Activated CD4-positive, alpha-beta T cell treated with anti-CD3 and anti-CD28 coated beads for 24 hours (primary cell): ENCODE results near the gene UCHL5.

ENCODE experiments used
- DNase-seq, 2 donors: peaks; one replicate each; pipeline ENCODE4 v3.0.0-alpha.2; 2020; ENCODE audit warnings: low read depth in 2 of 2

The UCHL5 gene

GRCh38 chr1:193059282-193060114, at the start of gene UCHL5, which contains the start of gene RO60:
Gene UCHL5 (minus strand): TSS chr1:193059360. CDS start chr1:193059260, 100 bp downstream.
Gene RO60 (plus strand): TSS chr1:193059612. CDS start chr1:193069055, 9,443 bp downstream.
- peak; percentile 86 to 90 for DNase-seq

- DNase-seq = no peak
Observed at GRCh38 chr1:193108471-193108870, 49.3 kb upstream of the UCHL5 start.

- no peak for DNase-seq
Observed at GRCh38 chr1:193105821-193106177, 46.6 kb upstream of the UCHL5 start.

- peak; percentile 22 to 45 for DNase-seq
Observed at GRCh38 chr1:193104907-193105820, 46.0 kb upstream of the UCHL5 start, which contains the start of gene GLRX2. Gene GLRX2 (minus strand): TSS chr1:193105414. CDS start chr1:193105382, 32 bp downstream.

- peak in 1 of 2 donors; percentile 25 for DNase-seq
Observed at GRCh38 chr1:193104502-193104906, 45.3 kb upstream of the UCHL5 start.

GRCh38 chr1:193103759-193104501, 44.8 kb upstream of the UCHL5 start:
- no peak for DNase-seq

GRCh38 chr1:193102662-193103061, 43.5 kb upstream of the UCHL5 start:
- DNase-seq = no peak

- no peak for DNase-seq
Observed at GRCh38 chr1:193094112-193094511, 35.0 kb upstream of the UCHL5 start.

- DNase-seq = no peak
Observed at GRCh38 chr1:193090865-193091264, 31.7 kb upstream of the UCHL5 start.

- DNase-seq = no peak
Observed at GRCh38 chr1:193087893-193088292, 28.7 kb upstream of the UCHL5 start.

- no peak for DNase-seq
Observed at GRCh38 chr1:193086342-193086741, 27.2 kb upstream of the UCHL5 start.

- DNase-seq = no peak
Observed at GRCh38 chr1:193085263-193085662, 26.1 kb upstream of the UCHL5 start.

GRCh38 chr1:193083365-193084088, 24.4 kb upstream of the UCHL5 start:
- DNase-seq = no peak

- no peak for DNase-seq
Observed at GRCh38 chr1:193079187-193079586, 20.0 kb upstream of the UCHL5 start.

- DNase-seq = no peak
Observed at GRCh38 chr1:193077991-193078390, 18.8 kb upstream of the UCHL5 start.

GRCh38 chr1:193070942-193071341, 11.8 kb upstream of the UCHL5 start:
- no peak for DNase-seq

GRCh38 chr1:193070386-193070753, 11.2 kb upstream of the UCHL5 start:
- DNase-seq = no peak

- no peak for DNase-seq
Observed at GRCh38 chr1:193069748-193070385, 10.7 kb upstream of the UCHL5 start.

GRCh38 chr1:193068013-193068412, 8.9 kb upstream of the UCHL5 start:
- DNase-seq = no peak

- no peak for DNase-seq
Observed at GRCh38 chr1:193066606-193067005, 7.4 kb upstream of the UCHL5 start.

GRCh38 chr1:193065954-193066353, 6.8 kb upstream of the UCHL5 start:
- no peak for DNase-seq
